Thyroid gland (tissue), 4 donors: Measurements from ENCODE around the gene TMEM14A.

Experiments used
- POLR2A ChIP-seq, 2 donors: fragments of 450-650 bp; IDR thresholded peaks; one replicate each; pipeline ENCODE4 v1.6.1; 2017; ENCODE audit warnings: antibody characterized with exemption in 2 of 2, mild to moderate bottlenecking in 2 of 2, moderate library complexity in 1 of 2
- TF ChIP-seq, protein P1 (sequence below), 6 experiments: fragments of 200-600 bp in 3 of 6; fragments of 450-650 bp in 3 of 6; sonication (generic) in 3 of 6; IDR thresholded peaks; one replicate each; pipeline ENCODE4 v1.5.1; 2016 to 2019; ENCODE audit warnings: antibody characterized with exemption in 6 of 6, mild to moderate bottlenecking in 2 of 6, inconsistent platforms in 1 of 6, moderate library complexity in 1 of 6

DNA sequence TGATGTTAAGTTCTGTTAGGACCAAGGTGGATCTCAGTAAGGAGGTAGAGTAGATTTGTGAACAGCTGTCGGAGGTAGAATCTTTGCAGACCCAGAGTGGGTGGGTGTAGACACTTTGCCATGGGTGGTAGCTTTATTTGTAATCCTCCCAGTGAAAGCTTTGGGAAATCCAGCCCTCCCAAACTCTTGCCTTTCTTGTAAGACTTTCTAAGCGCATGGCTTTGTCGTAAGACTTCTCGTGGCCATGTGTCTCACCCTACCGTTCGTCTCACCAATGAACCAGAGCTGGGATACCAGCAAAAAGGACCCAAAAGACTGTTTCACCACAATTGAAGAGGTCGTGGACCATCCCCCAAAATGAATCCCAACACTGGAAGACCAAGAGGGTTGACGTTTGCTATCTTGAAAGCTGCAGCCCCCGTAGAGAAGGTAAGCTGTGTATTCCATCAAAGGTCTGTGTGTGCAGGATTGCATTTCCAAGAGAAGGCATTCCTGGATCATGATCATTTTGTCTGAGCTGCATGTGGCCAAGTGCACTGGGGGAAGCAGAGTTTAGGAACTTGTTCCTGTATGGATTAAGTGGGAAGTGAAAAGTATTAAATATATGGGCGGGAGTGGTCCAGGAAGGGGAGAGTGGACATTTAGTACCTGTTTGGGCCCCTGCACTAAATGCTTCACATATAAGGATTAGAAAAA lies 5.8 kb upstream of the TMEM14A start:
- TF ChIP-seq, protein P1, sequence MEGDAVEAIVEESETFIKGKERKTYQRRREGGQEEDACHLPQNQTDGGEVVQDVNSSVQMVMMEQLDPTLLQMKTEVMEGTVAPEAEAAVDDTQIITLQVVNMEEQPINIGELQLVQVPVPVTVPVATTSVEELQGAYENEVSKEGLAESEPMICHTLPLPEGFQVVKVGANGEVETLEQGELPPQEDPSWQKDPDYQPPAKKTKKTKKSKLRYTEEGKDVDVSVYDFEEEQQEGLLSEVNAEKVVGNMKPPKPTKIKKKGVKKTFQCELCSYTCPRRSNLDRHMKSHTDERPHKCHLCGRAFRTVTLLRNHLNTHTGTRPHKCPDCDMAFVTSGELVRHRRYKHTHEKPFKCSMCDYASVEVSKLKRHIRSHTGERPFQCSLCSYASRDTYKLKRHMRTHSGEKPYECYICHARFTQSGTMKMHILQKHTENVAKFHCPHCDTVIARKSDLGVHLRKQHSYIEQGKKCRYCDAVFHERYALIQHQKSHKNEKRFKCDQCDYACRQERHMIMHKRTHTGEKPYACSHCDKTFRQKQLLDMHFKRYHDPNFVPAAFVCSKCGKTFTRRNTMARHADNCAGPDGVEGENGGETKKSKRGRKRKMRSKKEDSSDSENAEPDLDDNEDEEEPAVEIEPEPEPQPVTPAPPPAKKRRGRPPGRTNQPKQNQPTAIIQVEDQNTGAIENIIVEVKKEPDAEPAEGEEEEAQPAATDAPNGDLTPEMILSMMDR (IDR thresholded peaks at IDR 0.05) = no peak
- no peak for TF ChIP-seq POLR2A (IDR thresholded peaks at IDR 0.05)
